Suppressor macrophage (primary cell): ENCODE data around the gene NPPC.

Experiments
- DNase-seq, 4 experiments: peaks; one replicate each; pipeline ENCODE4 v3.0.0-alpha.2; 2020 to 2022

Gene NPPC

GRCh38 chr2:231935207-231935524 is 9.0 kb upstream of the NPPC start:
- DNase-seq = peak; percentile 9 to 45 (median 19)

GRCh38 chr2:231934441-231935206 is 8.4 kb upstream of the NPPC start:
- DNase-seq = no peak

- no peak for DNase-seq
These were observed 7.8 kb upstream of the NPPC start for GRCh38 chr2:231933916-231934401.

DNA sequence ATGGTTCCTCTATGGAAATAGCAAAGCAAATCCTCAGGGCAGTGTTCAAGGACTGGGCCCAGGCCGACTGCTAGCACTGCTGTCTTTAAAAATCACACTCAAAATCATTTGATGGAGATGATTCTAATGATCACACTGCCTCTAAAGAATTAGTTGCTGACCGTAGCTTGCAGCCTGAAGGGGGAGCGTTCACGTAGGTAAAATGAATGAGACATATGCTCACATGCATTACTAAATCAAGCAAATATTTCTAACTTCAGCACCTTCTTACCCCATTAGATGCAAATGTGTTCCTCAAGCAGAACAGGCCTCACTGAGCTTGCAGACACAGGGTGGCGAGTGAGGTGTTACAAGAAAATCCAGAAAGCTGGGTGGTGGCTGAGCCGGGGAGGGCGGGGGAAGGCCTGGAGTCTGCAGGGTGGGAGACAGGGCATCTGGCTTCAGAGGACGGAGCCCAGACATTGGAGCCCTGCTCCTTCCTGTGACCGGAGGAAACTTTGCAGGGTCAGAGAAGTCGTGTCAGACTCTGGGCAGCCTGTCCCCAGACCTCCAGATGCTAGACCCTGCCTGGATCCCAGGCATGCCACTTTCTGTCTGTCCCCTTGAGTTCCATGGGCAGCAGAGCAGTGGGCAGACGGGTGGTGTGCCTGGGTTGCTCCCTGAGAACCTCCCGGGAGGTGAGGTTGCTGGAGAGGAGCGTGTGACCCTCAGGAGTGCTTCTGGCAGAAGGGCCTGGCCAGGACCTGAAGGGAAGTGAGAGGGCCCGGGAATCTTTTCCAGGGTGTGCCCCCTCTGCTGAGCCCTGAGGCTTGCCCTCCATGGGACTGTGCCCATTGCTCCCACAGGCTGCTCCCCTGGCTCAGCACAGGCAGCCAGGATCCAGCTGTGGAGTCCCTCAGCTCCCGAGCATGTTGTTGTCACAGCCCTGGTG is 7.1 kb upstream of the NPPC start:
- DNase-seq = no peak

- DNase-seq = no peak
These were observed 6.4 kb upstream of the NPPC start for GRCh38 chr2:231932711-231932970.

DNA sequence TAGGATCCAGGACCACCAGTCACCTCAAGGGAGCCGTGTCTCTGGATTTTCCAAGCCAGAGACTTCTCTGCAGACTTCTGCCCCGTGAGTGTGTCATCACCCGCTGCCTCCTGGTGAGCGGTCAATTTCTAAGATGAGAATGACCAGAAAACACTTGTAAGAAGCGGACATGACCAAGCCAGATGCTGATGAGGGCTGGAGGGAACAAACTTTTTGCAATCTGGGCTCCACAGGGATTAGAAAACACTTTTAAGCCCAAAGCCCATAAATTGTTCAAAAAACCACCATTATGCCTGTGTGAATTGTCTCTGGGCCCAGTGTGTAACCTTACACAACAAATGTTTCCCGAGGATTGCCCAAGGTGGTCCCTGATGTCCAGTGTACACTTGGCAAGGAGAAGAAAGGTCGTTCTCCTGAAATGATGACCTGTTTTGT is 5.3 kb upstream of the NPPC start:
- DNase-seq = no peak

DNA sequence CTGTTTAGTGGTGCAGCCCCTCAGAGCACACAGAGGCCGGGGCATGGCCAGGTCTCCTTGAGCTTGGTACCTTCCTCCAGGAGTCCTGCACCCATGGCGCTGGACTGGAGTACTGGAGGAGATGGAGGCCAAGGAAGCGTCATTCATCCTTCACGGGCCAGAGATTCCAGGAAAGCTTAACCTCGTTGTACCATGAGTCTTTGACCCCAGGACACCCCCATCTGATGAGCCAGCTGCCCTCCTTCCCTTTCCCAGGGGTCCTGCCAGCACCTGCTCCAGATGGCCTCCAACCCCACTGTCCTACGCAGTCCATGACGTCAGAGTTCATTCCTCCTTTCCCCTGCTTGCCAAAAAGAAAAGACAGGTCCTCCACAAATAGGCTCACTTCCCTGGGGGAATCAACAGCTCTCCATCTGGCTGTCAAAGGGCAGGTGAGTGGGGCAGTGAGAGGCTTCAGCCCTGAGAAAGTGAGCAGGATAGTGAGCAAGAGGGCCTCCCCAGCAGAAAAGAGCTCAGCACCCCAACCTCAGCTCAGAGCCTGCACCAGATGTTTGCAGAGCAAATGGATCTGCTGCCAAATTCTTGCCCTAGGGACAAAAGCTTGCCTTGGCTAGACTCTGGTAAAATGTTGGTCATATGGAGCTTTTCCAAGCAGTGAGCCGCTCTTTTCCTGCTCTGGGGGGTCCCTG is 4.5 kb upstream of the NPPC start:
- DNase-seq = no peak

GRCh38 chr2:231929961-231930592 is 3.9 kb upstream of the NPPC start:
- DNase-seq = peak in 3 of 4 experiments; percentile 8 to 42 (median 20)

- DNase-seq = no peak
These were observed 2.9 kb upstream of the NPPC start for GRCh38 chr2:231928901-231929725.

- no peak for DNase-seq
These were observed 2.3 kb upstream of the NPPC start for GRCh38 chr2:231928481-231928880.

- DNase-seq = no peak
These were observed 1.3 kb upstream of the NPPC start for GRCh38 chr2:231927566-231927890.

DNA sequence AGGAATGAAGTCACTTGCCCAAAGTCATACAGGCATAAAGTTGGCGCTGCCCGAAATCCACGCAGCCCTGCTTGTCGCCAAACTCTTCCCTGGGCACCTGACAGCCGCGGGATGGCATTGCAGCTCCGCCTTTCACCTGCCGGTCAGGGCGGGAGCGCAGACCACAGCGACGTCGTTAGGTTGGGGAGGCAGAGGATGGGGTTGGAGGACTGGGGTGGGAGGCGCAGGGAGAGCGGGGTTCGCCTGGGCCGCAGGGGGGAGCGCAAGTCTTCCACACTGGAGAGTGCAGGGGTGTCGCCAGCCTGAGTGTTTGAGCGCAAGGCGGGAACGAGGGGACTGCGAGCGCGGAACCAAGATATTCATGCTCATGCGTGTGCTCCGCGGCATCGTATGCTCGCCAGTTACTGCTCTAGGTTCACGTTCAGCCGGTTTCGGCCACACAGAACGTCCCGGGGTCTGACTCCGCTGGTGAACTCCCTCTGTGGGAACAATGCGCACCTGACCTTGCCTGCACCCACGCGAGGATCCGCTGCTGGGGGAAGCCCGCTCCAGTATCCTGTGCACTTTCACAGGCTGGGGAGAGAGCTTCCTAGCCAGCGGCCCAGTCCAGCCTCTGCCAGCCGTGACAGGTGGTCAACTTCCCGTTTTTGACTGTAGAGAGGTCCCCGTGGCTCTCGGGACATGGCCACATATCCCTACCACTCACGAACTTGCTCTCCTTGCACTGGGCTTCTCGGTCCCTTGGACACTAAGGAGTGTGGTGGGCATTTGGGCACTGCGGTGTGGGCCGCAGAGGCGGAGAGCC is 767 bp upstream of the NPPC start:
- peak; percentile 10 to 43 (median 30) for DNase-seq

DNA sequence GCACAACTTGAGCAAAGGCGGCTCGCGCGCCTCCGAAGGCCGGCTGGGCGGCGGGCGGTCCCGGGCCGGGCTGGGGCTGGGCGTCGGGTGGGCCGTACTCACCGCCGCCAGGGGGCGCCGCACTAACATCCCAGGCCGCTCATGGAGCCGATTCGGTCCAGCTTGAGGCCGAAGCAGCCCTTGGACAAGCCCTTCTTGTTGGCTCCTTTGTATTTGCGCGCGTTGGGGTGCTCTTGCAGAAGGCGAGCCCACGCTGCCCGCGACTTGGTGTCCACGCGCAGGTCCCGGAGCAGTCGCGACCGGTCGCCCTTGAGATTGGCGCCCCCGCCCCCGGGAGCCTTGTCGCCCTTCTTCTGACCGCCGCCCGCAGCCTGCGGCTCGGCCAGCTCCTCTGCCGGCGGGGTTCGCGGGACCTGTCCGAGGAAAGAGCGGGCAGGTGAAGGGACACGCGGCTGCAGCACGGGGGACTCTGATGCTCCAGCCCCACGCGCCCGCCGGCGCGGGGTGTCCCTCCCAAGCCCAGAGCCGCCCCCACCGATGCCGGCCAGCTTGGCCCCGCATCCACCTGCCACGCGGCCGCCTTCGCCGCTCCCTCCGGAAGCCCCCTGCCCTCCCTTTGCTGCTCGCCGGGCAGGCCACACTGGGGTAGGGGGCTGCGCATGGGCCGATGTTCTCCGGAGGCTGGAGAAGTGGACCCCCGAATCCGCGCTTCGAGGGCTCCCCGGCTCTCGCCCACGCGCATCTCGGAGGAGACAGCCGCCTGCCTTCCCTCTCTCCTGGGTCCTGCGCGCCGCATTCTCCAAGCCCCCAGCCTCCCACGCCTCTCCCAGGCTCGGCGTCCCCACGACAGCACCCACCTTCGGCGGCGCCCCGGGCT is 655 bp downstream of the NPPC start:
- peak; percentile 83 to 94 (median 90) for DNase-seq

DNA sequence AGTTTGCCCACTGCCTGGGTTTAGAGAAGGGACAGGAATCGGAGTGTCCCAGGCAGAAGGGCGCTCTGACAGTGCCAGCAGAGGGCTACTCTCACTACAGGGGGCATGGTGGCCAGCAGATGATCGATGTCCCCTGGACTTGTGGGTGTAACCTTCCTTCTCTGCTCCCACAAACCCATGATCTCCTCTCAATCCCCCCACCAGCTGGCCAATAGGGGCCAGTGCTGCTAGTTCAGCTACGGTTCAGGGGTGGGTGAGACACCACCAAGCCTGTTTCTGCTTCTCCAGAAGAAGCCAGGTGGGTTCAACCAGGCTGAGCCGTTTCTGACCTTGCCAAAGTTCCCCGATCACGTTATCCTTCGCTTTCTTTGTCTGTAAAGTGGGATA is 1.3 kb downstream of the NPPC start:
- no peak for DNase-seq

DNA sequence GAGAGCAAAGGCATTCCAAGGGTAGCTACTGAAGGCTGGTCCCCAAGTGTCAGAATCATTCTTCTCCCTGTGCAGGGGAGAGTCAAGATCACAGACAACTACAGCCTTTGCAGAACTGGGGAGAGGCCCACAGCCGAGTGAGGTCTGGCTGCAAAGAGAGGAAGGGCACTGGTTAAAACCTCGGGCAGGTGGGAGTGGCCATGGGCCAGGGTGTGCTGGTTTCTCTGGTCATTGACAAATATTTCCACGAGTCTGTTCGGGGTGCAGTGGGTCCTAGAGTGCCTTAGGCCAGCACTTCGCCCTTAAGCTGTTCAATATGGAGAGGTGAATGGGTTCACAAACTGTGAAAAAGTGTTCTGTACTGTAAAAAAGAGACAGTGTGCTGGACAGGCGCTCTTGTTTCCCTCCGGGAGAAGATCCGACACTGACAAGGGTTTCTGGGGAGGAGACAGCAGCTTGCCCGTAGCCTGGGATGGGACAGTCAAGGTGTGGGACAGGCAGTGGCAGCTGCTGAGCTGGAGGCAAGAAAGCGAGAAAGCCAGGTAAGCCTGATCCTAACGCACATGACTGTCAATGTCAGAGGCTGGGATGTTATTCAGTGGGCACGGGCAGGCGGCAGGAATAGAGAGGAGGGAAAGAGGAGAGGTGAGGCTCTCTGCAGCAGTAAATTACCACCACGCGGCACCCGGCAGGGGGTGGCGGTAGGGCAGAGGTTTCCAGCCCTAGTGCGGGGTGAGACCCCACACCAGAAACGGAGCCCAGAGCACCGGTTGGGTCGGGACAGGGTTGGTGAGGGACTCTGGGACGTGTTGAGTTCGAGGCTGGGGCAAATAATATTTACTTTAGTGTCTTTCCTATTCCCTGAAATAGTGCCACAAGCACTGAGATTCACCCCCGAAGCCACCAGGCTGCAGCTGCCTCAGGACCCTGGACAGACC is 2.0 kb downstream of the NPPC start:
- no peak for DNase-seq

DNA sequence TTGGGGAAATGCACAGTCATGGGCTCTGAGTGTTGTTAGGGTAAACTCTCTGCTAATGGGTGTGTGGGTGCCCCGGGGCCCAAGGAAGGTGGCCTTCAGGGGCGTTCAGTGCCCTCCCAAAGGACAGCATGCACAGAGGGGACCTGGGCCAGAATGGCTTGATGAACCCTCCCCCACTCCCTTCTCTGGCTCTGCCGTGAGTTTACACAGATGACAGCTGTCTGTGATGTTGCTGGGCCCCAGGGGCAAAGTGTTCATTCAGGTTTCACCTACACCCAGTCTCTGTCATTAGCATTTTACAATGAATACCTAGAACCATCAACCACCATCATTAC is 3.2 kb downstream of the NPPC start:
- DNase-seq = no peak

- no peak for DNase-seq
These were observed 3.7 kb downstream of the NPPC start for GRCh38 chr2:231922311-231923009.

DNA sequence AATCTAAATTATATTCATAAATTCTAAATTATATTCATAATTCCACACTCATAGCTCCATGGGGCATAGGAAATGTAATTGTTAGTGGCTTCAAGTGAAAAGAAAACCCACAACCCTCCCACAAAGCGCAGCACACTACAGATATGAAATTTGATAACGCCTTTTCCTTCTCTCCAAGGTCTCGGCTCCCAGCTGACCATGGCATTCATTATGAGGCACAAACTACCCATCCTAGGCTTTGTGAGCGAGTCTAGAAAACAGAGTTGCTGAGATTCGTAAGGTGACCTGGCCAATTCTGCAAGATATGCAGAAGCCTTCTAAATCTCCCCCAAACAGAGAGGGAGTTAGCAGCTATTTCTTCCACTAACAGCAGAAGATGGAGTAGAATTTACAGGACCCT is 5.4 kb downstream of the NPPC start:
- DNase-seq = no peak

DNA sequence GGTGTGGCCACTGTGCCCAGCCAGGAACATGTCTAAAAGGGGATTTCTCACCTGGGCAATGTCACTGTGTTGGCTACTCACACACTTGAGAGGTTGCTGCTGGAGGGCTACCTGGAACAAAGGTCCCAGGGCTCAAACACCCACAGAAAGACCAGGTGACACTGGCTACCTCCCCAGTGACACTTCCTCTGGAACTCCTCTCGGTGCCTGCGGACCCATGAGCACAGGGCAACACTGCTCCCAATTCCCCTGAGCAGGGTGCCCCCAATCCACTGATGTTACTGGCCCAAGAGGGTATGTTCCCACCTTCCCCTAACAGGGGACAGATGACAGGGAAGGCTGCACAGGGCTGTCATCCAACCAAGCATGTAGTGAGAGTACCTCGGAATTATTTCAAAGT is 5.8 kb downstream of the NPPC start:
- no peak for DNase-seq
